Panc1 (cell line): ENCODE data around the gene GMDS. TPM values are rescaled to one million over a fixed set of nuclear protein-coding genes. Genes with fewer than 3 reads are reported as not detected.

ENCODE experiments used
- ATAC-seq: fragments of 200-7000 bp; cut with Tn5 transposase; 2 replicates; pipeline ENCODE4 v1.9.1; 2020; ENCODE audit warnings: mild to moderate bottlenecking, moderate library complexity
- BruUV-seq: library from RNA; stranded (reverse); fragments of 400-500 nt; replicated peaks from 2 replicates; lab custom pipeline; 2021; lab: Mats Ljungman, UMichigan
- CTCF ChIA-PET: fragments of 300-600 bp; sonication (Branson Sonifier 250); formaldehyde crosslinking; loops from one replicate; lab custom pipeline; 2022; ENCODE audit warnings: antibody characterized with exemption; lab: Charles Lee
- POLR2A ChIA-PET: fragments of 300-600 bp; sonication (Branson Sonifier 250); formaldehyde crosslinking; loops from one replicate; lab custom pipeline; 2022; ENCODE audit warnings: antibody characterized with exemption; lab: Charles Lee
- DNase-seq: peaks from one replicate; pipeline ENCODE4 v3.0.0-alpha.2; 2010; ENCODE audit warnings: low read depth, low spot score
- H3K27ac ChIP-seq: 2 replicates; pipeline ENCODE4 v1.5.1; 2011; ENCODE audit warnings: mild to moderate bottlenecking, low read length, inconsistent platforms
- H3K27me3 ChIP-seq: fragments of 200-500 bp; sonication (Bioruptor generic); 2 replicates; pipeline ENCODE4 v1.6.0; 2014; ENCODE audit warnings: low read length, inconsistent platforms; ENCODE audit not compliant: control insufficient read depth, insufficient read depth
- H3K36me3 ChIP-seq: fragments of 200-500 bp; sonication (Bioruptor generic); 2 replicates; pipeline ENCODE4 v1.5.1; 2014; ENCODE audit warnings: inconsistent platforms, mild to moderate bottlenecking, low read length, moderate library complexity; ENCODE audit not compliant: control insufficient read depth, insufficient read depth
- H3K4me1 ChIP-seq: 2 replicates; pipeline ENCODE4 v1.5.1; 2011; ENCODE audit warnings: inconsistent platforms, mild to moderate bottlenecking, low read length, moderate library complexity; ENCODE audit not compliant: control insufficient read depth, insufficient read depth
- H3K4me3 ChIP-seq, 2 experiments: 2 replicates each; pipeline ENCODE4 v1.5.1; 2011 to 2012; ENCODE audit warnings: low read depth in 2 of 2, low read length in 2 of 2, mild to moderate bottlenecking in 2 of 2, inconsistent platforms in 1 of 2, moderate library complexity in 1 of 2
- H3K9me3 ChIP-seq: fragments of 200-500 bp; sonication (Bioruptor generic); 2 replicates; pipeline ENCODE4 v1.5.1; 2014; ENCODE audit warnings: low read depth, mild to moderate bottlenecking, inconsistent platforms, low read length, moderate library complexity; ENCODE audit not compliant: control insufficient read depth, insufficient read depth
- POLR2AphosphoS5 ChIP-seq: IDR thresholded peaks from 2 replicates; pipeline ENCODE4 v1.6.1; 2012; ENCODE audit warnings: mild to moderate bottlenecking, low read depth, low read length, moderate library complexity
- SIN3A ChIP-seq: IDR thresholded peaks from 2 replicates; pipeline ENCODE4 v1.6.1; 2012; ENCODE audit warnings: low read depth, mild to moderate bottlenecking, low read length, moderate library complexity, borderline replicate concordance; ENCODE audit not compliant: insufficient read depth
- TCF7L2 ChIP-seq: IDR thresholded peaks from 2 replicates; pipeline ENCODE4 v1.6.1; 2011; ENCODE audit warnings: mild to moderate bottlenecking, low read depth, low read length, inconsistent platforms
- in situ Hi-C: cut with HindIII; loops from 2 replicates; pipeline ENCODE4 v1.10.0; 2016; ENCODE audit warnings: low sequenced_read_pairs, low pct_unique_long_range_greater_than_20kb
- intact Hi-C: fragments of 100-400 bp; cut with micrococcal nuclease; formaldehyde crosslinking; loops from one replicate; pipeline ENCODE4 v1.10.0; 2022; ENCODE audit not compliant: unreplicated experiment
- total RNA-seq: library from RNA; stranded (reverse); gene quantifications from one replicate; pipeline ENCODE4 v1.2.1, GENCODE V29; 2021; ENCODE audit not compliant: unreplicated experiment
- TF ChIP-seq, protein P1 (sequence below), 2 experiments: IDR thresholded peaks; 2 replicates each; pipeline ENCODE4 v1.6.1; 2011 to 2012; ENCODE audit warnings: low read depth in 2 of 2, control low read depth in 1 of 2, low read length in 1 of 2, mild to moderate bottlenecking in 1 of 2, moderate library complexity in 1 of 2; ENCODE audit not compliant: insufficient read depth in 1 of 2
- TF ChIP-seq, protein P2 (sequence below): fragments of 450-650 bp; IDR thresholded peaks from 2 replicates; pipeline ENCODE4 v1.5.1; 2017; ENCODE audit warnings: mild to moderate bottlenecking

The GMDS gene
- total RNA-seq, 1 experiment from 2014 or later = 9.8 TPM

DNA sequence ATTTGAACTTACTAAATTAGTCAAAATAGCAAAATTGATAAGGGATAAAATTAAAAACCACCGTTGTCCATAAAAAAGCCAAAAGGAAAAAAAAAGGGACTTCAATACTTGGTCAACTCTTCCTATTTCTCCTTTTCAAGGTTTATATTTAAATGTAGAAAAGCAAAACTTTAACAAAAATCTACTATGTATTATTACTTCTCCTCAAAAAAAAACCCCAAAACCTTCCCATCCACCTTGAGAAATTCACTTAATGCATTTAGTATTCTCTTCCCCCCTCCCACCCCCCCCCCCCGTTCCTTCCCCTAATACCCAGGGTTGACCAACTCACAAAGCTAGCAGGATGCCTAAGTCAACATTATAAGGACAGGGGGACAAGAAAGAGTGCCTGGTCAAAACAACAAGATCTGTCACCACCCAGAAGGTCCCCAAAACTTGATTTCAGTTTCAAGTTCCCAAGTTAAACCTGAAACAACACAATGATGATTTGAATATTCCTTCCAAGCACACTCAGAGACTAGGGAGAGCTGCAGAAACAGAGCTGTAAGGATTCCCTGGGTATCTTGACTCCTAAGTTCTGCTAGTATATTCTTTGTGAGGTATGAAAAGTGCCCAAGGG, 14.6 kb downstream of the GMDS start:
- TF ChIP-seq, protein P1, sequence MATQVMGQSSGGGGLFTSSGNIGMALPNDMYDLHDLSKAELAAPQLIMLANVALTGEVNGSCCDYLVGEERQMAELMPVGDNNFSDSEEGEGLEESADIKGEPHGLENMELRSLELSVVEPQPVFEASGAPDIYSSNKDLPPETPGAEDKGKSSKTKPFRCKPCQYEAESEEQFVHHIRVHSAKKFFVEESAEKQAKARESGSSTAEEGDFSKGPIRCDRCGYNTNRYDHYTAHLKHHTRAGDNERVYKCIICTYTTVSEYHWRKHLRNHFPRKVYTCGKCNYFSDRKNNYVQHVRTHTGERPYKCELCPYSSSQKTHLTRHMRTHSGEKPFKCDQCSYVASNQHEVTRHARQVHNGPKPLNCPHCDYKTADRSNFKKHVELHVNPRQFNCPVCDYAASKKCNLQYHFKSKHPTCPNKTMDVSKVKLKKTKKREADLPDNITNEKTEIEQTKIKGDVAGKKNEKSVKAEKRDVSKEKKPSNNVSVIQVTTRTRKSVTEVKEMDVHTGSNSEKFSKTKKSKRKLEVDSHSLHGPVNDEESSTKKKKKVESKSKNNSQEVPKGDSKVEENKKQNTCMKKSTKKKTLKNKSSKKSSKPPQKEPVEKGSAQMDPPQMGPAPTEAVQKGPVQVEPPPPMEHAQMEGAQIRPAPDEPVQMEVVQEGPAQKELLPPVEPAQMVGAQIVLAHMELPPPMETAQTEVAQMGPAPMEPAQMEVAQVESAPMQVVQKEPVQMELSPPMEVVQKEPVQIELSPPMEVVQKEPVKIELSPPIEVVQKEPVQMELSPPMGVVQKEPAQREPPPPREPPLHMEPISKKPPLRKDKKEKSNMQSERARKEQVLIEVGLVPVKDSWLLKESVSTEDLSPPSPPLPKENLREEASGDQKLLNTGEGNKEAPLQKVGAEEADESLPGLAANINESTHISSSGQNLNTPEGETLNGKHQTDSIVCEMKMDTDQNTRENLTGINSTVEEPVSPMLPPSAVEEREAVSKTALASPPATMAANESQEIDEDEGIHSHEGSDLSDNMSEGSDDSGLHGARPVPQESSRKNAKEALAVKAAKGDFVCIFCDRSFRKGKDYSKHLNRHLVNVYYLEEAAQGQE (IDR thresholded peaks at IDR 0.05; ENCODE audit: insufficient read depth in 1 of 2, low read depth in 2 of 2, low read length in 1 of 2) = no peak
- no peak for TF ChIP-seq TCF7L2
- TF ChIP-seq, protein P2, sequence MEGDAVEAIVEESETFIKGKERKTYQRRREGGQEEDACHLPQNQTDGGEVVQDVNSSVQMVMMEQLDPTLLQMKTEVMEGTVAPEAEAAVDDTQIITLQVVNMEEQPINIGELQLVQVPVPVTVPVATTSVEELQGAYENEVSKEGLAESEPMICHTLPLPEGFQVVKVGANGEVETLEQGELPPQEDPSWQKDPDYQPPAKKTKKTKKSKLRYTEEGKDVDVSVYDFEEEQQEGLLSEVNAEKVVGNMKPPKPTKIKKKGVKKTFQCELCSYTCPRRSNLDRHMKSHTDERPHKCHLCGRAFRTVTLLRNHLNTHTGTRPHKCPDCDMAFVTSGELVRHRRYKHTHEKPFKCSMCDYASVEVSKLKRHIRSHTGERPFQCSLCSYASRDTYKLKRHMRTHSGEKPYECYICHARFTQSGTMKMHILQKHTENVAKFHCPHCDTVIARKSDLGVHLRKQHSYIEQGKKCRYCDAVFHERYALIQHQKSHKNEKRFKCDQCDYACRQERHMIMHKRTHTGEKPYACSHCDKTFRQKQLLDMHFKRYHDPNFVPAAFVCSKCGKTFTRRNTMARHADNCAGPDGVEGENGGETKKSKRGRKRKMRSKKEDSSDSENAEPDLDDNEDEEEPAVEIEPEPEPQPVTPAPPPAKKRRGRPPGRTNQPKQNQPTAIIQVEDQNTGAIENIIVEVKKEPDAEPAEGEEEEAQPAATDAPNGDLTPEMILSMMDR = no peak
- no peak for TF ChIP-seq POLR2AphosphoS5
- TF ChIP-seq SIN3A = no peak
- Histone ChIP-seq H3K36me3 (no peaks in the 10 kb centered on the region), H3K4me1 (no peaks in the 10 kb centered on the region), H3K27ac (no peak overlapping the region), H3K4me3 (no peak overlapping the region), H3K9me3 (no peaks in the 10 kb centered on the region), H3K27me3 (no peaks in the 10 kb centered on the region)
- DNase-seq (no peak), ATAC-seq (no peak)
- intact Hi-C loops = no loop called here
- BruUV-seq = no TSS peak
- CTCF ChIA-PET = interaction anchor here (1.0 kb wide), 1 partner anchor 21 kb away, joined by 4 read pairs; no protein-coding TSS in a partner anchor
- POLR2A ChIA-PET = interaction anchor here (0.7 kb wide), 1 partner anchor 499 kb away, joined by 3 read pairs; no protein-coding TSS in a partner anchor
- in situ Hi-C loops = no loop called here

DNA sequence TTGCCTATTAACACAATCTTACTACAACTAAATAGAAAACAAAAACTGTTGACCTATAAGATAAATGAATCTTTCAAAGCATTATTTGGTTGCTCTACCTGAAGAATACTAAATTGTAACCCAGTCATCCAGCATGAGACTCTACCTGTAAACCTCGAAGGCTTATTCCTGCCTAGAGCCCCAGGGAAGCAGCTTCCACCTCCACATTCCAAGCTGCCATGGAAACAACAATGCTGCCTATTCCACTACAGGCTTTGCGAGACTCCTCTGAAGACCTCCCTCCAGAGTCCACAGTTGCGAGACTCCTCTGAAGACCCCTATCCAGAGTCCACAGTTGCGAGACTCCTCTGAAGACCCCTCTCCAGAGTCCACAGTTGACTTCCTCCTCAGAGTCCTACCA, 15.7 kb downstream of the GMDS start:
- no peak for ATAC-seq
- intact Hi-C loops = no loop called here
- Histone ChIP-seq H3K27ac (no peak overlapping the region), H3K9me3 (no peaks in the 10 kb centered on the region), H3K4me1 (no peaks in the 10 kb centered on the region), H3K4me3 (no peak overlapping the region), H3K36me3 (no peaks in the 10 kb centered on the region), H3K27me3 (no peaks in the 10 kb centered on the region)
- TF ChIP-seq, protein P1 (IDR thresholded peaks at IDR 0.05; ENCODE audit: insufficient read depth in 1 of 2, low read depth in 2 of 2, low read length in 1 of 2) = no peak
- no peak for TF ChIP-seq TCF7L2
- no peak for TF ChIP-seq POLR2AphosphoS5
- no peak for TF ChIP-seq SIN3A
- in situ Hi-C loops = no loop called here
- ChIA-PET POLR2A (no interaction called here), CTCF (interaction anchor here (0.5 kb wide), 1 partner anchor 583 kb away, joined by 9 read pairs; no protein-coding TSS in a partner anchor)
- DNase-seq = no peak
- no TSS peak for BruUV-seq
